NOMO-1 treated with dmso at 0.1 percent for 144 hours (cell line): ENCODE data around the gene AMT.
A peak's percentile ranks its signal among the peaks of the same experiment; 100 is the strongest.
"Not testable (repeated sequence)": the region's sequence is repeated elsewhere in the genome, so short reads cannot be mapped to it uniquely, and the experiment has no call there.

Experiments used
- DNase-seq: peaks from one replicate; lab custom pipeline; 2025; ENCODE audit not compliant: unreplicated experiment; lab: John Stamatoyannopoulos, UW

AMT gene

GRCh38 chr3:49391310-49391709, 31.0 kb downstream of the AMT start:
- not testable (repeated sequence) for DNase-seq

GRCh38 chr3:49389297-49389696, 33.0 kb downstream of the AMT start:
- no peak for DNase-seq

GRCh38 chr3:49388289-49388820, 33.9 kb downstream of the AMT start:
- no peak for DNase-seq

GRCh38 chr3:49387721-49388120, 34.6 kb downstream of the AMT start:
- no peak for DNase-seq

- DNase-seq = peak; percentile 31
Measured at GRCh38 chr3:49386056-49386756, 36.1 kb downstream of the AMT start.

- no peak for DNase-seq
Measured at GRCh38 chr3:49385617-49386016, 36.7 kb downstream of the AMT start.

- no peak for DNase-seq
Measured at GRCh38 chr3:49383387-49383786, 38.9 kb downstream of the AMT start.

- no peak for DNase-seq
Measured at GRCh38 chr3:49378249-49378895, 43.9 kb downstream of the AMT start.

GRCh38 chr3:49377483-49377882, 44.8 kb downstream of the AMT start:
- DNase-seq = no peak

GRCh38 chr3:49371946-49372345, 50.3 kb downstream of the AMT start:
- DNase-seq = no peak

- no peak for DNase-seq
Measured at GRCh38 chr3:49370585-49371290, 51.5 kb downstream of the AMT start.
